ENCODE data around the gene WWOX. TPM values are rescaled to one million over a fixed set of nuclear protein-coding genes. Genes with fewer than 3 reads are reported as not detected.

Gene WWOX
- total and polyA plus RNA-seq, 2 donors (not counting 3 experiments of a cell fraction or from before 2014, with no cell fraction given) = 6.2 to 12.5 TPM

GRCh38 chr16:79248351-79248750 is 1148.9 kb downstream of the WWOX start:
- dilution Hi-C loops (cut with MboI; ENCODE audit: extremely low pct_ligation_motif_present, low sequenced_read_pairs) (no loop called here), intact Hi-C loops (cut with micrococcal nuclease) (no loop called here)
- Histone ChIP-seq H3K79me2 (ENCODE audit: control insufficient read depth, insufficient read depth, low read length) (no peaks in the 10 kb centered on the region), H3K36me3 (ENCODE audit: control insufficient read depth in 2 of 2, extremely low read depth in 1 of 2, insufficient read depth in 2 of 2, low read length in 2 of 2) (no peaks in the 10 kb centered on the region), H3K27me3 (ENCODE audit: control insufficient read depth in 2 of 2, insufficient read depth in 2 of 2, low read length in 2 of 2) (no peaks in the 10 kb centered on the region), H3K9me3 (replicated peaks; ENCODE audit: control insufficient read depth, insufficient read depth, low read length) (no peaks in the 10 kb centered on the region), H3K4me3 (replicated peaks in 1 of 3; ENCODE audit: insufficient read depth in 1 of 3, low read depth in 1 of 3, low read length in 3 of 3) (no peak overlapping the region), H4K20me1 (replicated peaks; ENCODE audit: control insufficient read depth, extremely low read depth, insufficient read depth, low read length) (no peaks in the 10 kb centered on the region), H2AFZ (ENCODE audit: low read depth, low read length) (no peak overlapping the region), H3K9ac (replicated peaks; ENCODE audit: extremely low read depth, insufficient read depth, low read length) (no peak overlapping the region), H3K27ac (ENCODE audit: insufficient read depth, low read depth, low read length) (no peak overlapping the region), H3K4me1 (ENCODE audit: control insufficient read depth, extremely low read depth, insufficient read depth, low read length) (no peaks in the 10 kb centered on the region), H3K9me1 (replicated peaks; ENCODE audit: control insufficient read depth, extremely low read depth, insufficient read depth, low read length) (no peaks in the 10 kb centered on the region), H3K4me2 (ENCODE audit: insufficient read depth, low read length) (no peak overlapping the region)
- no TSS peak for BruUV-seq (replicated peaks)
- POLR2A ChIA-PET = no interaction called here
- DNase-seq (ENCODE audit: low read depth, low spot score) (no peak), FAIRE-seq (no peak)
- TF ChIP-seq POLR2AphosphoS5 (IDR thresholded peaks at IDR 0.05; ENCODE audit: insufficient read depth, low read depth, low read length) (no peak), POLR2A (IDR thresholded peaks at IDR 0.05; ENCODE audit: low read depth, low read length) (no peak), FOS (IDR thresholded peaks at IDR 0.05; ENCODE audit: borderline replicate concordance, insufficient read depth, low read length) (no peak), JUN (IDR thresholded peaks at IDR 0.05; ENCODE audit: borderline replicate concordance, insufficient read depth, insufficient read length, low read depth) (no peak), GATA2 (IDR thresholded peaks at IDR 0.05; ENCODE audit: insufficient read depth, insufficient read length, low read depth, low read length) (no peak), CTCF (IDR thresholded peaks at IDR 0.05; ENCODE audit: extremely low read depth in 1 of 2, insufficient read depth in 1 of 2, low read depth in 1 of 2, low read length in 2 of 2) (no peak), MAX (IDR thresholded peaks at IDR 0.05; ENCODE audit: insufficient read depth, insufficient read length) (no peak), MYC (IDR thresholded peaks at IDR 0.05; ENCODE audit: low read depth, low read length) (no peak), EZH2 (IDR thresholded peaks at IDR 0.05; ENCODE audit: borderline replicate concordance, low read depth, low read length, severe bottlenecking) (no peak)
- CTCF ChIA-PET = no interaction called here
